ENCODE measurements around the gene CCDC61.

Gene CCDC61

GRCh38 chr19:45959517-45960025 is 35.7 kb upstream of the CCDC61 start:
- Histone ChIP-seq H3K27ac (ENCODE audit: low read depth, low read length, poor library complexity, severe bottlenecking) (no peak overlapping the region), H3F3A (ENCODE audit: insufficient read depth, low read length) (no peaks in the 10 kb centered on the region), H4K20me1 (ENCODE audit: insufficient read depth, low read length) (no peaks in the 10 kb centered on the region), H3K9ac (ENCODE audit: low read length) (no peak overlapping the region), H3K9me3 (ENCODE audit: low read length) (no peaks in the 10 kb centered on the region), H3K27me3 (ENCODE audit: insufficient read depth, low read length) (no peaks in the 10 kb centered on the region; the same call in 1 of the 2 replicates), H3K4me2 (ENCODE audit: low read length) (no peak overlapping the region), H3K4me3 (ENCODE audit: low read depth, low read length, poor library complexity, severe bottlenecking) (no peak overlapping the region), H3K9me2 (ENCODE audit: low read depth, low read length) (no peaks in the 10 kb centered on the region), H3K36me3 (ENCODE audit: insufficient read depth, low read length) (no peaks in the 10 kb centered on the region), H2AFZ (ENCODE audit: low read length) (no peak overlapping the region), H3K4me1 (ENCODE audit: insufficient read depth, low read length, severe bottlenecking) (no peaks in the 10 kb centered on the region), H3K79me2 (ENCODE audit: insufficient read depth, low read length) (no peaks in the 10 kb centered on the region)
- TF ChIP-seq EZH2 (IDR thresholded peaks at IDR 0.05; ENCODE audit: borderline replicate concordance, low read length) = no peak
- no peak for TF ChIP-seq CTCF (IDR thresholded peaks at IDR 0.05; ENCODE audit: low read length)

- H3K27ac ChIP-seq (ENCODE audit: low read depth, low read length, poor library complexity, severe bottlenecking) = no peak overlapping the region
- H3K9ac ChIP-seq (ENCODE audit: low read length) = no peak overlapping the region
- no peaks in the 10 kb centered on the region for H3K9me3 ChIP-seq (ENCODE audit: low read length)
- no peaks in the 10 kb centered on the region for H3K4me1 ChIP-seq (ENCODE audit: insufficient read depth, low read length, severe bottlenecking)
- no peaks in the 10 kb centered on the region for H3K36me3 ChIP-seq (ENCODE audit: insufficient read depth, low read length)
- no peaks in the 10 kb centered on the region for H3K79me2 ChIP-seq (ENCODE audit: insufficient read depth, low read length)
- H4K20me1 ChIP-seq (ENCODE audit: insufficient read depth, low read length) = no peaks in the 10 kb centered on the region
- H3F3A ChIP-seq (ENCODE audit: insufficient read depth, low read length) = no peaks in the 10 kb centered on the region
- no peaks in the 10 kb centered on the region; the same call in 1 of the 2 replicates for H3K27me3 ChIP-seq (ENCODE audit: insufficient read depth, low read length)
- no peaks in the 10 kb centered on the region for H3K9me2 ChIP-seq (ENCODE audit: low read depth, low read length)
- TF ChIP-seq EZH2 (IDR thresholded peaks at IDR 0.05; ENCODE audit: borderline replicate concordance, low read length) (no peak), CTCF (IDR thresholded peaks at IDR 0.05; ENCODE audit: low read length) (0 out of 2 replicates have a peak, but pooled peaks have one; percentile 6)
- H3K4me2 ChIP-seq (ENCODE audit: low read length) = peak overlapping the region; percentile 17; the same call in 1 of the 2 replicates
- no peak overlapping the region for H3K4me3 ChIP-seq (ENCODE audit: low read depth, low read length, poor library complexity, severe bottlenecking)
- no peak overlapping the region for H2AFZ ChIP-seq (ENCODE audit: low read length)
Measured at GRCh38 chr19:45960595-45961235, 34.6 kb upstream of the CCDC61 start.

- no peak overlapping the region for H3K4me2 ChIP-seq (ENCODE audit: low read length)
- H3K4me1 ChIP-seq (ENCODE audit: insufficient read depth, low read length, severe bottlenecking) = no peaks in the 10 kb centered on the region
- no peak overlapping the region for H3K27ac ChIP-seq (ENCODE audit: low read depth, low read length, poor library complexity, severe bottlenecking)
Measured at GRCh38 chr19:45962021-45962420, 33.2 kb upstream of the CCDC61 start.

More at GRCh38 chr19:45962021-45962420, 33.2 kb upstream of the CCDC61 start:
- Histone ChIP-seq H3F3A (ENCODE audit: insufficient read depth, low read length) (no peaks in the 10 kb centered on the region), H3K36me3 (ENCODE audit: insufficient read depth, low read length) (no peaks in the 10 kb centered on the region), H3K9ac (ENCODE audit: low read length) (no peak overlapping the region), H3K4me3 (ENCODE audit: low read depth, low read length, poor library complexity, severe bottlenecking) (no peak overlapping the region), H4K20me1 (ENCODE audit: insufficient read depth, low read length) (no peaks in the 10 kb centered on the region), H3K79me2 (ENCODE audit: insufficient read depth, low read length) (no peaks in the 10 kb centered on the region), H3K9me3 (ENCODE audit: low read length) (no peaks in the 10 kb centered on the region), H3K27me3 (ENCODE audit: insufficient read depth, low read length) (no peaks in the 10 kb centered on the region; the same call in 1 of the 2 replicates), H2AFZ (ENCODE audit: low read length) (no peak overlapping the region), H3K9me2 (ENCODE audit: low read depth, low read length) (no peaks in the 10 kb centered on the region)
- TF ChIP-seq EZH2 (IDR thresholded peaks at IDR 0.05; ENCODE audit: borderline replicate concordance, low read length) = no peak
- TF ChIP-seq CTCF (IDR thresholded peaks at IDR 0.05; ENCODE audit: low read length) = no peak
